HEK293 (cell line): ENCODE data around the gene EMC6.

Source experiments
- CTCF ChIA-PET: fragments of 350-600 bp; formaldehyde crosslinking; extraction: SDS; loops from one replicate; lab custom pipeline; 2021; ENCODE audit warnings: antibody characterized with exemption; lab: Yijun Ruan, JAX
- POLR2A ChIA-PET: fragments of 300-600 bp; formaldehyde crosslinking; extraction: SDS; loops from one replicate; lab custom pipeline; 2020; ENCODE audit warnings: antibody characterized with exemption, inconsistent platforms; lab: Yijun Ruan, JAX
- H3K27ac ChIP-seq: fragments of 200-500 bp; sonication (Bioruptor generic); 2 replicates; pipeline ENCODE4 v1.5.1; 2014; ENCODE audit warnings: low read depth, low read length, control low read depth, inconsistent platforms; ENCODE audit errors: extremely low read depth
- H3K36me3 ChIP-seq, 2 experiments: fragments of 200-500 bp in 1 of 2; sonication (Bioruptor generic) in 1 of 2; 1 replicate in 1 of 2; 2 replicates in 1 of 2; pipeline ENCODE4 v1.5.1; 2014 to 2017; ENCODE audit warnings: inconsistent platforms in 2 of 2, low read length in 2 of 2; ENCODE audit not compliant: control insufficient read depth in 2 of 2, insufficient read depth in 1 of 2
- H3K4me1 ChIP-seq: fragments of 200-500 bp; sonication (Bioruptor generic); 2 replicates; pipeline ENCODE4 v1.5.1; 2014; ENCODE audit warnings: mild to moderate bottlenecking, low read length, inconsistent platforms; ENCODE audit not compliant: control insufficient read depth, insufficient read depth
- H3K4me3 ChIP-seq: 2 replicates; pipeline ENCODE4 v1.5.1; 2011; ENCODE audit warnings: low read depth, mild to moderate bottlenecking, control low read depth, low read length, moderate library complexity
- H3K9me3 ChIP-seq: fragments of 200-500 bp; sonication (Bioruptor generic); 2 replicates; pipeline ENCODE4 v1.5.1; 2014; ENCODE audit warnings: low read depth, low read length, inconsistent platforms; ENCODE audit not compliant: control insufficient read depth, insufficient read depth
- GLIS2 ChIP-seq: fragments of 450-650 bp; formaldehyde crosslinking; IDR thresholded peaks from 2 replicates; pipeline ENCODE4 v1.5.1; 2016; ENCODE audit warnings: missing biosample characterization, missing genetic modification characterization
- KLF9 ChIP-seq: fragments of 450-650 bp; formaldehyde crosslinking; IDR thresholded peaks from 2 replicates; pipeline ENCODE4 v1.5.1; 2016; ENCODE audit warnings: missing biosample characterization, missing genetic modification characterization, low read depth
- SCRT1 ChIP-seq: fragments of 450-650 bp; formaldehyde crosslinking; IDR thresholded peaks from 2 replicates; pipeline ENCODE4 v1.5.1; 2016; ENCODE audit warnings: missing biosample characterization, missing genetic modification characterization, borderline replicate concordance
- SETDB1 ChIP-seq: IDR thresholded peaks from one replicate; pipeline ENCODE4 v1.6.1; 2017; ENCODE audit warnings: mild to moderate bottlenecking, low read length, moderate library complexity, mixed read lengths; ENCODE audit not compliant: insufficient read length
- SP2 ChIP-seq: fragments of 450-650 bp; formaldehyde crosslinking; IDR thresholded peaks from 2 replicates; pipeline ENCODE4 v1.5.1; 2016; ENCODE audit warnings: missing biosample characterization, missing genetic modification characterization
- ZBTB1 ChIP-seq: fragments of 450-650 bp; formaldehyde crosslinking; IDR thresholded peaks from 2 replicates; pipeline ENCODE4 v1.5.1; 2016; ENCODE audit warnings: missing biosample characterization, missing genetic modification characterization
- ZBTB48 ChIP-seq: fragments of 450-650 bp; formaldehyde crosslinking; IDR thresholded peaks from 2 replicates; pipeline ENCODE4 v1.5.1; 2016; ENCODE audit warnings: missing biosample characterization, missing genetic modification characterization
- ZNF133 ChIP-seq: fragments of 450-650 bp; formaldehyde crosslinking; IDR thresholded peaks from 2 replicates; pipeline ENCODE4 v1.5.1; 2016; ENCODE audit warnings: missing biosample characterization, missing genetic modification characterization
- ZNF148 ChIP-seq: fragments of 450-650 bp; formaldehyde crosslinking; IDR thresholded peaks from 2 replicates; pipeline ENCODE4 v1.5.0; 2017; ENCODE audit warnings: missing biosample characterization, missing genetic modification characterization, borderline replicate concordance
- ZNF155 ChIP-seq: fragments of 450-650 bp; formaldehyde crosslinking; IDR thresholded peaks from 2 replicates; pipeline ENCODE4 v1.5.1; 2016; ENCODE audit warnings: missing biosample characterization, missing genetic modification characterization
- ZNF157 ChIP-seq: fragments of 450-650 bp; formaldehyde crosslinking; IDR thresholded peaks from 2 replicates; pipeline ENCODE4 v1.5.1; 2016; ENCODE audit warnings: missing biosample characterization, missing genetic modification characterization
- ZNF223 ChIP-seq: fragments of 450-650 bp; formaldehyde crosslinking; IDR thresholded peaks from 2 replicates; pipeline ENCODE4 v1.5.1; 2016; ENCODE audit warnings: missing biosample characterization, missing genetic modification characterization
- ZNF239 ChIP-seq: fragments of 450-650 bp; formaldehyde crosslinking; IDR thresholded peaks from 2 replicates; pipeline ENCODE4 v1.5.1; 2016; ENCODE audit warnings: missing biosample characterization, missing genetic modification characterization
- ZNF266 ChIP-seq: fragments of 450-650 bp; formaldehyde crosslinking; IDR thresholded peaks from 2 replicates; pipeline ENCODE4 v1.5.1; 2016; ENCODE audit warnings: missing biosample characterization, missing genetic modification characterization, low read depth
- ZNF280C ChIP-seq: fragments of 450-650 bp; formaldehyde crosslinking; IDR thresholded peaks from 2 replicates; pipeline ENCODE4 v1.5.1; 2016; ENCODE audit warnings: missing biosample characterization, missing genetic modification characterization
- ZNF416 ChIP-seq: fragments of 450-650 bp; formaldehyde crosslinking; IDR thresholded peaks from 2 replicates; pipeline ENCODE4 v1.5.1; 2016; ENCODE audit warnings: missing biosample characterization, missing genetic modification characterization
- ZNF473 ChIP-seq: fragments of 450-650 bp; formaldehyde crosslinking; IDR thresholded peaks from 2 replicates; pipeline ENCODE4 v1.5.1; 2017; ENCODE audit warnings: missing biosample characterization, missing genetic modification characterization
- ZNF530 ChIP-seq: fragments of 450-650 bp; formaldehyde crosslinking; IDR thresholded peaks from 2 replicates; pipeline ENCODE4 v1.5.1; 2016; ENCODE audit warnings: low read depth, missing biosample characterization, missing genetic modification characterization
- ZNF791 ChIP-seq: fragments of 450-650 bp; formaldehyde crosslinking; IDR thresholded peaks from 2 replicates; pipeline ENCODE4 v1.5.1; 2016; ENCODE audit warnings: missing biosample characterization, missing genetic modification characterization
- ZSCAN16 ChIP-seq: fragments of 450-650 bp; formaldehyde crosslinking; IDR thresholded peaks from 2 replicates; pipeline ENCODE4 v1.5.1; 2016; ENCODE audit warnings: missing biosample characterization, missing genetic modification characterization

Gene EMC6

GRCh38 chr17:3655766-3656165, 12.8 kb upstream of the EMC6 start:
- ChIA-PET CTCF (no interaction called here), POLR2A (interaction anchor here (2.4 to 3.0 kb wide), 2 partner anchors 12 to 20 kb away, joined by 8 to 12 read pairs; partner anchors contain the start of genes CTNS and SHPK)
- Histone ChIP-seq H3K27ac (no peak overlapping the region), H3K9me3 (no peaks in the 10 kb centered on the region), H3K4me3 (no peak overlapping the region), H3K4me1 (no peaks in the 10 kb centered on the region), H3K36me3 (peaks cover 0 to 21% of the 10 kb centered on the region in 2 experiments; a peak in 2 of 3 replicates)
- TF ChIP-seq ZNF791 (tag by site-specific recombination) (no peak), ZBTB48 (tag by site-specific recombination) (no peak), ZNF530 (no peak), KLF9 (no peak), ZNF157 (tag by site-specific recombination) (no peak)

GRCh38 chr17:3656353-3656752, 12.3 kb upstream of the EMC6 start:
- Histone ChIP-seq H3K27ac (no peak overlapping the region), H3K36me3 (peaks cover 0 to 27% of the 10 kb centered on the region in 2 experiments; a peak in 1 of 3 replicates), H3K9me3 (no peaks in the 10 kb centered on the region), H3K4me1 (no peaks in the 10 kb centered on the region), H3K4me3 (no peak overlapping the region)
- POLR2A ChIA-PET: interaction anchor here (2.4 to 5.4 kb wide), 3 partner anchors 11 to 20 kb away, joined by 8 to 26 read pairs (median 12); partner anchors contain the start of genes CTNS and SHPK
- CTCF ChIA-PET: interaction anchor here (3.0 kb wide), 1 partner anchor 9 kb away, joined by 8 read pairs; no protein-coding TSS in a partner anchor
- TF ChIP-seq ZNF223: no peak
- no peak for TF ChIP-seq ZBTB1 (tag by site-specific recombination)
- no peak for TF ChIP-seq ZNF280C (tag by site-specific recombination)
- no peak for TF ChIP-seq ZNF148
- no peak for TF ChIP-seq ZNF530
- no peak for TF ChIP-seq GLIS2
- no peak for TF ChIP-seq ZNF239 (tag by site-specific recombination)
- TF ChIP-seq ZNF157 (tag by site-specific recombination): no peak

GRCh38 chr17:3656755-3657587, 11.6 kb upstream of the EMC6 start:
- Histone ChIP-seq H3K4me3 (no peak overlapping the region), H3K27ac (no peak overlapping the region), H3K4me1 (no peaks in the 10 kb centered on the region), H3K36me3 (peaks cover 0 to 30% of the 10 kb centered on the region in 2 experiments; a peak in 1 of 3 replicates), H3K9me3 (no peaks in the 10 kb centered on the region)
- TF ChIP-seq ZNF155 (tag by site-specific recombination): no peak
- peak; percentile 23; the same call in 1 of the 2 replicates for TF ChIP-seq GLIS2
- POLR2A ChIA-PET: interaction anchor here (3.8 to 5.4 kb wide), 2 partner anchors 11 to 21 kb away, joined by 23 to 26 read pairs; partner anchors contain the start of genes CTNS, SHPK and TAX1BP3
- CTCF ChIA-PET: interaction anchor here (3.0 kb wide), 1 partner anchor 10 kb away, joined by 8 read pairs; no protein-coding TSS in a partner anchor

GRCh38 chr17:3657588-3657869, 11.1 kb upstream of the EMC6 start:
- Histone ChIP-seq H3K9me3 (no peaks in the 10 kb centered on the region), H3K4me3 (no peak overlapping the region), H3K36me3 (peaks cover 0 to 33% of the 10 kb centered on the region in 2 experiments; a peak in 1 of 3 replicates), H3K27ac (no peak overlapping the region), H3K4me1 (no peaks in the 10 kb centered on the region)
- CTCF ChIA-PET: interaction anchor here (0.9 to 3.0 kb wide), 2 partner anchors 10 to 25 kb away, joined by 3 to 8 read pairs; no protein-coding TSS in a partner anchor
- POLR2A ChIA-PET: interaction anchor here (3.8 to 5.4 kb wide), 2 partner anchors 10 to 22 kb away, joined by 23 to 26 read pairs; partner anchors contain the start of genes CTNS, SHPK and TAX1BP3
- TF ChIP-seq SETDB1 (no peak), SCRT1 (tag by site-specific recombination) (no peak), ZNF416 (tag by site-specific recombination) (no peak), ZNF133 (tag by site-specific recombination) (no peak), ZNF473 (tag by site-specific recombination) (no peak), ZSCAN16 (tag by site-specific recombination) (no peak), ZNF530 (no peak), GLIS2 (no peak), ZNF266 (tag by site-specific recombination) (no peak), SP2 (tag by site-specific recombination) (no peak)
